GM18868 (cell line): ENCODE results near the gene SLC13A4.
A peak's percentile ranks its signal among the peaks of the same experiment; 100 is the strongest.
"Not testable (repeated sequence)": the region's sequence is repeated elsewhere in the genome, so short reads cannot be mapped to it uniquely, and the experiment has no call there.

Source experiments
- ATAC-seq: cut with Tn5 transposase; IDR thresholded peaks from one replicate; pipeline ENCODE4 v1.9.1; 2021; ENCODE audit warnings: mild to moderate bottlenecking, moderate library complexity; ENCODE audit not compliant: unreplicated experiment

Gene SLC13A4

DNA sequence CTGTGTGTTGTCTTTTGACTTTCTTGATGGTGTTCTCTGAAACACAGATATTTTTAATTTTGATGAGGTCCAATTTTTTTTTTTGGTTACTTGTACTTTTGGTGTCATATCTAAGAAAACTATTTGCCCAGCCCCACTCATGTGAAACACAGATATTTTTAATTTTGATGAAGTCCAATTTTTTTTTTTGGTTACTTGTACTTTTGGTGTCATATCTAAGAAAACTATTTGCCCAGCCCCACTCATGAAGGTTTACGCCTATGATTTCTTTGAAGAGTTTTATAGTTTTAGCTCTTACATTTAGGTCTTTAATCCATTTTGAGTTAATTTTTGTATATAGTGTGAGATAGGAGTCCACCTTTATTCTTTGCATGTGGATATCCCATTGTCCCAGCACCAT is 60.4 kb downstream of the SLC13A4 start:
- not testable (repeated sequence) for ATAC-seq

DNA sequence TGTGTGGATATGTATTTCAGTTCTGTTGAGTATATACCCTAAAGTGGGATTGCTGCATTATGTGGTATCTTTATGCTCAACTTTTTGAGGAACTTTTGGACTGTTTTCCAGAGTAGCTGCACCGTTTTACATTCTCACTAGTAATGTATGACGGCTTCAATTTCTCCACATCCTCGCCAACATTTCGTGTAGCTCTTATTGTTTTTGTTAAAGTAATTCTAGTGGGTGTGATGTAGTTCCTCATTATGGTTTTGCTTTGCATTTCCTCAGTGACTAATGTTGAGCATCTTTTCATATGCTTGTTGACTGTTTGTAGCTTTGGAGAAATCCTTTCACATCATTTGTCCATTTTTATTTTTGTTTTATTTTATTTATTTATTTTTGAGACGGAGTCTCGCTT is 61.1 kb downstream of the SLC13A4 start:
- no peak for ATAC-seq

DNA sequence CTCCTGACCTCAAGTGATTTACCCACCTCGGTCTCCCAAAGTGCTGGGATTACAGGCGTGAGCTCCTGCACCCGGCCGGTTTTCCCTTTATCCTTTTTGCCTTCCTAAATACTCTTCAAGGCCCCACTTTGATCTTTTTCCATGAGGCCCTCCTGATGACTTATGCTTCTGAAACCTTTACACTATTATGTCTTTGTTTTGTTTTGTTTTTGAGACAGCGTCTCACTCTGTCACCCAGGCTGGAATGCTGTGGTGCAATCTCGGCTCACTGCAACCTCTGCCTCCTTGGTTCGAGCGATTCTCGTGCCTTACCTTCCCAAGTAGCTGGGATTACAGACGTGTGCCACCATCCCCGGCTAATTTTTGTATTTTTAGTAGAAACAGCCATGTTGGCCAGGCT is 61.8 kb downstream of the SLC13A4 start:
- ATAC-seq, result no peak

DNA sequence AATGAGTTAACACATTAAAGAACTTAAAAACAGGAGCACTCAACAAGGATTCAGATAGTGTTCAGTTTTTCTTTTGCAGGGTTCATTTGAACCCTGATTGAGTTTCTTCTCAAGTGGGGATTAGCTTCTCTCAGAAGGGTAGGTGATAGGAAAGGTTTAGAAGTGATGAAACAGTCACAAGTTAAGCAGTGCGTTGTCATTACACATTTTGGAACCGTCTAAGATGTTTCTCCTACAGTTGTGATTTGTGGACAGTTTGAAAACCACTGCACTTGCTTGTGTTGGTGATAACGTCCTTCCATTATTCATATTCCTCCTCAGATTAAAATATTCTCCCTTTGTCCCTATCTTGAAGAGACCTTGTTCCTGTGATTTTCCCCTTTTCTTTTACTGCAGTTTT is 62.9 kb downstream of the SLC13A4 start:
- no peak for ATAC-seq

DNA sequence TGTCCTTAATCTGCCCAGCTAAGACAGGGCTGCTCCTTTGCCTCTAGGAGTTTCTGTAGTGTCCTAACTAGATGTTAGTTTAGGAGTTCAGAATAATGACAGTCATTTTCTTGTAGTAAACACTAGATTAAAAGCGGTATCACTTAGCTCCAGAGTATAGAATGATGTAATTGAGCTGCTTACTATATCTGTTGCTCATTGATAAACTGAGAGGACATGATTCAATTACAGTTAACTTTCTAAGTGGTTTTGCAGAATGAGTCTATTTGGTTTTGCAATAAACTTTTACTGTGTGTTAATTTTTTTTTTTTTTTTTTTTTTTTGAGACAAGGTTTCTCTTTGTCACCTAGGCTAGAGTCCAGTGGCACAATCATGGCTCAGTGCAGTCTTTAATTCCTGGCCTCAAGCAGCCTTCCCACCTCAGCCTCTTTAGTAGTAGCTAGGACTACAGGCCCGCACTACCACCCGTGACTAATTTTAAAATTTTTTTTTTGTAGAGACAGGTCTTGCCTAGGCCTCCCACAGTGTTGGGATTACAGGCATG is 63.9 kb downstream of the SLC13A4 start:
- ATAC-seq, result no peak

DNA sequence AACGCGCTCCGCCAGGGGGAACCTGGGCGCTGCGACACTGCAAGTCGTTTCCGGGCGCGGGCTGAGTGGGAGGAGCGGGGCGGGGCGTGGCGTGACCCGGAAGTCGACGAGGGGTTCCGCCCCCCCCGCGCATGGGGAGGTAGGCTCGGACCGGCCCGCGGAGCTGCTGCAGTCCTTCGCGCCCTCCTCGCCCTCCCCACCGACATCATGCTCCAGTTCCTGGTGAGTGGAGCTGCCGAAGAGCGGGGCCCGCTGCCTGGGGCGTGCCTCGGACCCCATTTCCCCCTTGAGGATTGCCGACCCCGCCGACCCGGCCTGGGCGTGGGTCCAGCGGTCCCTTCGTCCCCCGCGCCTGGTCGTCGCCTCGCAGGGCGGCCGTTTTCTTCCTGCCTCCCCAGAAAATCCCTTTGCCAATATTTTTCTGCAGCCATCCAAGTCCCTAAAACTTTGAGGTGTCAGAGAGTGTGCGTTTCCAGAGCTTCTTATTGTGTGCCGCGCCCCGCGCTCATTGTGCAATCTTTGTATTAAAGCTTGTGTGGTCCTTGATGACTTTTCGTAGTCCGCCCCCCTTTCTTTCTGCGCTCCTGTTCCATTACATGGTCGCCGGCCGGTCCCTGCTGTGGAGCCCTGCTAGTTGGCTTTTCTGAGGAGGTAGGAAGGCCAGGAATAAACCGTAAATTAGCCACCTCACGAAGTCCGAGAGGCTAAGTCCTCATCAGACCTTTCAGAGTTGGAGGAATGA is 65.4 kb downstream of the SLC13A4 start, which contains the start of gene STMP1:
STMP1 (plus strand) TSS at position 142 of the 742 bp plus-strand sequence.
- peak; percentile 94 for ATAC-seq

DNA sequence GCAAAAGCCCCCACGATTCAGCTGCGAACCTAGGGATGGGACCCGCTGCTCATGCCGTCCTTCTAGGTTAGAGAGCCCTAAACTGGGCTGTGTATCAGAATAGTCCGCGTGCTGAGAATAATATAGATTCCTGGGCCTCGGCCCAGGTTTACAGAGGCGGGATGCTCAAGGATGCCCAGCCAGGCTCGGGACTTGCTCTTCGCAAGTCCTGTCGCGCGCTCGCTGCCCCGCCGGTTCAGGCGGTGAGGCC is 65.9 kb downstream of the SLC13A4 start:
- no peak for ATAC-seq

DNA sequence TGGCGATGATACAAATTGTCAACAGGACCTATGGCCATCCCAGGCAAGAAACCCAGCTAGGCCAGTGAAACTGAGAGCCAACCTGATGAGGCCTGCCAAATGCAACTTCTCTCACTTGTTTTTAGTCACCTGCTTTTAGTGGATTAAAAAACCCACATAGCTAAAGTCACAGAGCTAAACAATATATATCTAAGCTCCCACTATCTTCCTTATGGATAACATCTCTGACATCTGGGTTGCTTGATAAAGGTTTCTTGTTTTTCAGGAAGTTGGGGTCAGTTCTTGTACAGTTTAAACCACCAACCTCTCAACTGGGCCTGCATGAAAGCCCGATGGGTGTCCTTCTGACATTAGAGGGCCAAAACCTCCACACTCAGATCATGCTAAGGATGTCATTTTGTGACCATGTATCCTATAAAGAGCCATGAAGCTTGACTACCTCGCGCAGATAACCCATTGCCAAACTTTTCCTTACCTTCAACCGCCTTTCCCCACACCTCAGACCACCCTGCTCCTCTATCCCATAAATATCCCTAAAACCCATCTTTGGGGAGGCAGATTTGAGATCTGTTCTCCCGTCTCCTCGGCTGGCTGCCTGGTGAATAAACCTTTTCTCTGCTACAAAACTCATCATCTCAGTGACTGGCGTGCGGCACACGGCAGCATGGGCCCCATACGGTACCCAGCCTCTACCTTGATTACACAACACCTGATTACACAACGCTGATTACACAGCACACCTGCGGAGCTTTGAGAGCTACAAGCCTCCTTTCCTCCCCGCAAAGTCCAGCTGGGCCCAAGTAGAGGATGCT is 66.5 kb downstream of the SLC13A4 start:
- ATAC-seq, result peak; percentile 2

DNA sequence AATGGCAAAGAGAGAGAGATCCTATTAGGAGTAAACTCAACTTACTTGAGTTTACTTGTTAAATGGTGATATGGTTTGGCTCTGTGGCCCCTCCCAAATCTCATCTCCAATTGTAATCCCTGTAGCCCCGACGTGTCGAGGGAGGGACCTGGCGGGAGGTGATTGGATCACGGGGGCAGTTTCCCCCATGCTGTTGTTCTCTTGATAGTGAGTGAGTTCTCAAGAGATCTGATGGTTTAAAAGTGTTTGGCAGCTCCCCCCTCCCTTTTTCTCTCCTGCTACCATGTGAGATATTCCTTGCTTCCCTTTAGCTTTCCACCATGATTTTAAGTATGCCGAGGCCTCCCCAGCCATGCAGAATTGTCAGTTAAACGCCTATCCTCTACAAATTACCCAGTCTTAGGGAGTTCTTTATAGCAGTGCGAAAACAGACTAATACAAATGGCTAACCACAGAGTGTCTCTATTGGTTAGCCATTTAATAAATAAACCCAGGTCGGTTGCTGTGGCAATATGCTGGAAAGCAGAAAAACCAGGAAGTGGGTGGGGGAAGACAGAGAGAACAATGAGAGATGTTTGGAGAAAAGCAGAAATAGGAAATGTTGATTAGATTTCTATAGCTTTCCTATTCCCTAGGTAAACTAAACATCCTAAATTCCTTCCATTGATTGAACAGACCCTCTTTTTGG is 68.7 kb downstream of the SLC13A4 start:
- no peak for ATAC-seq

DNA sequence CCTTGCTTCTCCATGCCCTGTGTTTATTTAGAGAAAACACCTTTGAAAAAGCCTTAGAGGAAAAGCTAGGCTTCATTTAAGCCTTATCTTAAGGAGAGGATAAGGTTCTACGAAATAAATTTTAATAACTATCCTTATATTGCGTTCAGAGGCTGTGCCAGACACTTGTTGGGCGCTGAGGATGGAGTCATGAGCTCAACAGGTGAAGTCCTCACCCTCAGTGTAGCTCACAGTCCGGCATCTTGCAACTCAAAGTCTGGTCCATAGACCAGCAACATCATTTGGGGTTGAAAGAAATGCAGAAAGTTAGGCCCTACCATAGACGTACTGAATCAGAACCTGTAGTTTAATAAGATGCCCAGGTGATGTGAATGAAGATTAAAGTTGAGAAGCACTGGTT is 69.4 kb downstream of the SLC13A4 start:
- ATAC-seq, result no peak

DNA sequence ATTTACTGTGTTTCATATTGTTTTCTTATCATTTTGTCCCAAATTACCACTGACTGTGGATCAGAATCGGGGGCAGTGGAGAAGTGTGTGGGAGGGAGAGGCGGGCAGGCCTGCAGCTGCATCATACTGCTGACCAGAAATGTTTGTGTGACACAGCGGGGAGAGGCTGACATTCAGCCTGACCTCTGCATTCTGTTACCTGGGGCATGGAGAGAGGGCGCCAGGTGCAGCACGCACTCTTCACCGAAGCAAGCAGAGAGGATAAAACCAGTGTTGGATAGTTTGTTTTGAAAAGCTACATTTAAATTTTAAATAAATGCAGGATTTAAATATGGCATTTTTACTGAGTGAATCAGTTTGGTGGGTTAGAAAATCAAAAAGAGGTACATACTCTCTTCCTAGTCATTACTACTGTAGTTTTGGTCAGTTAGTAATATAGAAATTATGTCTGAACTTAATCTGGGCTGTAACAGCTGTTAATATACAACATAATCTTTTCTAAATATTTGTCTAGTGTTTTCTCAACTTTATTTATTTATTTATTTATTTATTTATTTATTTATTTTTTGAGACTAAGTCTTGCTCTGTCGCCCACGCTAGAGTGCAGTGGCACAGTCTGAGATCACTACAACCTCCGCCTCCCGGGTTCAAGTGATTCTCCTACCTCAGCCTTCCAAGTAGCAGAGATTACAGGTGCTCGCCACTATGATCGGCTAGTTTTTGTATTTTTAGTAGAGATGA is 74.5 kb downstream of the SLC13A4 start:
- no peak for ATAC-seq

DNA sequence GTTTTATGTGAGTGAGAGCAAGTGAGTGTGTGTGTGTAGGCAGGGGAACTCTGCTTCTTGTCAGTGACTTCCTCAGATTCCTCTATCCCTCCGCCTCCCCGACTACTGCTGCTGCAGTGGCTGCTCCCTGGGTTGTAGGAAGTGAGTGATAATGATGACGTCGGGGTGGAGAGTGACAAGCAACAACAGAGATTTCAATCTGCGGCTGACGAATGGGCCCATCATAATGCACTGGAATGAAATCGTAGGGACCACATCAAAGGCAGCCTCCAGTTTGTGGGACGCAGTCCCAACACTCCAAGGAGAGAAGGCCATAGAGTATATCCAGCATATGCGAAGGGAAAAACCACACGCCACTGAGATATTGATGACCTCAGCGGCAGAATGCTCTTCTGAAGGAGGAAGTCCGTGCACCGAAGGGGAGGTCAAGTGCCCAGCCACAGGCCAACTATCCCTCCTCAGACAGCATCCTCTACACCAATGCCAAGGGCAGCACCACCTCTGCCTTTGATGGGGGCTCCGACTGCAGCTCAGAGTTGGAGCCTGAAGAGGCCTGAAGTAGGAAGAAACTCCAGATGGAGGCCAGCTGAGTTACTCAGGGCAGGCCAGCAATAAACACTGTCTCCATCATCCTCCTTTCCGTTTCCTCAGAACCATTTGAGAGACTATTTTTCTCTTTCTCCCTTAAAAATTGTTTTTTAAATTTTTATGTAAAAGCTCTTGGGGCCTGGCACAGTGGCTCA is 77.0 kb downstream of the SLC13A4 start:
- no peak for ATAC-seq

DNA sequence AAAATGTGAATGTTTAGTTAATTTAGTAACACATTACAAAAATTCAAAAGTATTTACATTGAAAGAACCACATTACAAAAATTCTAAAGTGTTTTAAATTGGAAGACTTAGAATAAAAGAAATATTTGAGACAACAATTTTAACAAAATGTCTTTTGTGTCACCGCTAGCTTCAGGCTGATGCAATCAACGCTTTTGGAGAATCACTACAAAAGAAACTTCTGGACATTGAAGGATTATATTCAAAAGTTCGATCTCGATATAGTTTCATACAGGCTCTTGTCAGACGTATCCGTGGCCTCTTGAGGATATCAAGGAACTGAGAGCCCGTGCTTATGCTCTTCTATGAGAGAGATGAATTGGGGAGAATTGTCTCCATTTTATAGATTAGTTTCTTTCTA is 79.8 kb downstream of the SLC13A4 start:
- no peak for ATAC-seq

DNA sequence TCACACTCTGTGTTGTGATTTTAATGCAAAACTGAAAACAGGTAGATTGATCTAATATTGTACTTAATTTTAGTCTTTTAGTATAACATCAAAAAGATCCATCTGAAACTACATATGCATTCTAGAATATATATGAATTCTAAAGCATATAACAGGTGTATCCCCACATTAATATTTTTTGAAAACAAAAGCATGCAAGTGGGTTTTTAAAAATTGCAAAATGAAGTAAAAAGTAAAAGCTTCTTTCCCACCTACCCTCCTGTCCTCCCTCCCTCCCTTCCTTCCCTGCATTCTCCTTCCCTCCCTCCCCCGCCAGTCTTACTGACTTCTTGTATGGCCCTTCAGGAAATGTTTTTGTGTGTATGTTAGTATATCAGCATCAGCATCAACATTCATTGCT is 80.2 kb downstream of the SLC13A4 start:
- no peak for ATAC-seq

DNA sequence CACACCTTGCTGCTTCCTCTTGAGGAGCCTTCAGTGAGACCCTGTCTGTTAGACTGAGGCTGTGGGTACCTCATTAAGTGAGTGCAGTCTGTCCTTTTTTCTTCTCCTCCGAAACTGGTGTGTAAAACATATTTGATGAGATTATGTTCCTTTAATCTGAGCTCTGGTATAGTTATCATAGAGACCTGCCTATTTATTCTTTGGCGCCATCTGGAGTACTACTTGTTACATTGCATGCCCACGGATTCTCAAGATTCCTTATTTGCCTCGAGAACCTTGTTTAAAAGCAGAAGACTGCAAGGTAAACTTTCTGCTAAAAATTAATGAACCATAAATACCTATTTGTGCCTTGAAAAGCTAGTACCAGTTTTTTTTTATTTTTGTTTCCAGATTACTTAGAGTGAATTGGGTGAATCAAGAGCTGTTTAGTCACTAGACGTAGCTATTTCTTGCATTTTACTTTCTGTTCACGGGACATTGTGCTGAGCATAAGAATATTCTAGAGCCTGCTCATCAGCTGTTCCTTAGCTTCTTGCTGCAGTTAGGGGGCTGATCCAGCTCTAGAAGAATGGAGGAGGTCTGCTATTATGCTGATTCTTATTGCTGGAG is 82.6 kb downstream of the SLC13A4 start:
- ATAC-seq, result peak; percentile 67

DNA sequence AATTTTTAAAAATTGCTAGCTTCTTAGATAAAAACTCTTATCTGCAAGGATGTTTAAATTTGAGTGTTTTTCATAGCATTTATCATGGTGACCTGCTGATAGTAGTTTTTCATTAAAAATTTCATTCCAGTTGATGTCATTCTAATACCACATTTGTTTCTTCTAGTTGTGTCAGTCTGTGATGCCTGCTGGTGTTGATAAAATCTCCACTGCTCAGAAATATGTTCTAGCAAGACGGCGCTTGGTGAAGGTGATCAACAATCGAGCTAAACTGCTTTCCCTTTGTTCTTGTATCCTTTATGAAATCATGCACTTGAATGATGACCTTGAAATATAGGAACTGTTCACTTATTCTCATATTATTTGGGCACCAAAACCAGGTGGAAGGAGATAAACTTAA is 83.3 kb downstream of the SLC13A4 start:
- no peak for ATAC-seq

DNA sequence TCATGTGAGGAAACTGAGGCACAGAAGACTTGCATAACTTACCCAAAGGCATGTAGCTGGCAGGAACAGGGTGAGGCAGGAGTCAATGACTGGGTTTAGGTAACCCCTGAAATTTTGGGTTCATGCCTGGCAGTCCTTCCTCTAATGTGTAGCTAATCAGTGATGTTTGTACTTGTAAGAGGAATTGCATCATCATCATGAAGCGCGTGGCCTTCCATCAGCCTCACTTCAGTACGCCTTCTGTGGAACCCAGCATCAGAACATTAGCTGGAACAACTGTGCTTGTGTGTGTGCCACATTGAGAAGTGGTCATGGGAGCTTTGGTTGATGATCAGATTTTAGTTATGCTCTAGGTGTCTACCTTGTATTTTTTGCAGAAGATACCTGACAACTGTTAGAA is 83.8 kb downstream of the SLC13A4 start:
- ATAC-seq, result no peak

DNA sequence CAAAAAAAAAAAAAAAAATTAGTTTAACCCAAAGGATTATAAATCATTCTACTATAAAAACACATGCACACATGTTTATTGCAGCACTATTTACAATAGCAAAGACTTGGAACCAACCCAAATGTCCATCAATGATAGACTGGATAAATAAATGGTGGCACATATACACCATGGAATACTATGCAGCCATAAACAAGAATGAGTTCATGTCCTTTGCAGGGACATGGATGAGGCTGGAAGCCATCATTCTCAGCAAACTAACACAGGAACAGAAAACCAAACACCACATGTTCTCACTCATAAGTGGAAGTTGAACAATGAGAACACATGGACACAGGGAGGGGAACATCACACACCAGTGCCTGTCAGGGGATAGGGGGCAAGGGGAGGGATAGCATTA is 88.3 kb downstream of the SLC13A4 start:
- ATAC-seq, result not testable (repeated sequence)

DNA sequence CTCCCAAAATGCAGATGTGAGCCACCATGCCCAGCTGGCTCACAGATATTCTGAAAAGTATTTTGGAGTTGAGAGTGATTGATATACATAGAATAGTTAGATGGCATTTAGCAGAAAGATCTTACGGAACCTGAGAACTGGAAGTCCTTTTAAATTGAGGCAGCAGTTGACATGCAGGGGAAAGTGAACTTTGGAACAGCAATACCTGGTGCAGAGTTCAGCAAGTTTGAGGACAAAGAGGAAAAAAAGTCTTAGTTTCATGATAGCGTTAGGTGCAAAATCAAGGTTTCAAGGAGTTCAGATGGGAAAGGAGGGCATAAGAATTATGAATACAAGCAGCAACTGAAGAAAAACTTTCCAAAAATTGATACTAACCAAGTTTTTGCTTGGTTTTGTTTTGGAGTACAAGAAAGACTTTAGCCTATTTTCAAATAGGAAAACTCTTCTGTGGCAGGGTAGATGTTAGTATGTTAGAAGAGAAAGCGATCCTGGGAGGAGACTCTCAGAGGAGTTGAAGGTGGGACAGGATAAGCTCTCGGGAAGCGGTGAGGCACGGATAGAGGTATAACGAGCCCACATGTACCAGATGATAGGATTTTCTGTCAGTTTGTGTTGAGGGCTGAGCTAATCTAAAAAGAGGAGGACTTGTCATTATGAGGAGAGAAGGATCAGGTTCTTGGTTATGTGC is 93.7 kb downstream of the SLC13A4 start:
- ATAC-seq, result no peak
